DMS53 (cell line): ENCODE results near the gene SGTA.
"Not testable (repeated sequence)": the region's sequence is repeated elsewhere in the genome, so short reads cannot be mapped to it uniquely, and the experiment has no call there.

Experiments
- DNase-seq: peaks from one replicate; lab custom pipeline; 2025; lab: John Stamatoyannopoulos, UW

SGTA gene

DNA sequence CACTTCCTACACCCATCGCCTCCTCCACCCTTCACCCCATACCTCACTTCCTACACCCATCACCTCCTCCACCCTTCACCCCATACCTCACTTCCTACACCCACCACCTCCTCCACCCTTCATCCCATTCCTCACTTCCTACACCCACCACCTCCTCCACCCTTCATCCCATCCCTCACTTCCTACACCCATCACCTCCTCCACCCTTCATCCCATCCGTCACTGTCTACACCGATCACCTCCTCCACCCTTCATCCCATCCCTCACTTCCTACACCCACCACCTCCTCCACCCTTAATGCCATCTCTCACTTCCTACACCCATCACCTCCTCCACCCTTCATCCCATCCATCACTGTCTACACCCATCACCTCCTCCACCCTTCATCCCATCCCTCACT, 69.9 kb downstream of the SGTA start:
- not testable (repeated sequence) for DNase-seq

DNA sequence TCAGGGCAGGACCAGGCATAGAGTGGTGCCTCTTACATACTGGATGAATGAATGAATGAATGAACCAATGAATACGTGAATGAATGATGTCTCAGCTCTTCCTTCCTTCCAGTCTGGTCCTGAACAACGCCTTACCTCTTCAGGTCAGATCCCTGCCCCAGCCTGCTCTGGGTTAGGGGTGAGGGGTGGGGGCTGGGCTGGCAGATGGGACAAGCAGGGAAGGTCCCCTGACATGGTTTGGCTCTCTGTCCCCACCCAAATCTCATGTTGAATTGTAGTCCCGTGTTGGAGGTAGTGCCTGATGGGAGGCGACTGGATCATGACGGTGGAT, 71.2 kb downstream of the SGTA start:
- DNase-seq, result no peak

DNA sequence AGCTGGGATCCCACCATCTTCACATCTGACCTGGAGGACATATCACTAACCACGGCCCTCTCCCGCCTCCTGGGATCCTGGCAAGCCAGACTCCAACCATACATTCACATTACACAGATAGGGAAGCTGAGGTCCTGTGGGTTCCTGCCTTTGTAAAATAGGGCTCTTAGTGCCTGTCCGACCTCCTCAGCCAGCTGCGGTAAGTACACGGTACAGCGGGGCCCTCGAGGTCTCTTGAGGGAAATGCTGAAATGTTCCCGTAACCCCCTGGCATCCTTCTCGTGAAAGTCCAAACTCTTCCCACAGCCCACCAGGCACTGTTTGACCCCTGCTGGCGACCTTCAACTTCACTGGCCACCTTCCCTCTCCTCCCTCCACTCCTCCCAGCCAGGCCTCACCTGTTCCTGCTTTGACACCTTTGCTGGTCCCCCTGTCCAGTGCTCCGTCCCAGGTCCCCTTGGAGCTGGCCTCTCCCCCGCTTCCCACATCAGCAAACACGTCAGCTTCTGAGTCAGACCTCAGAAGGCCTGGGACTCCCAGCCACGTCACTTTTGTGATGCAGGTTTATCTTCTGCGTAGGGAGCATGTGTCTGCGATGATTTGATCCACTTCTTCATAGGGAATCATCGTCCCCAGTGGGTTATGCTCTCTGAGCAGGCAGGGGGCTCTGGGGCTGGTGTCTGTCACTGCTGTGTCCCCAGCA, 71.8 kb downstream of the SGTA start:
- DNase-seq, result no peak

DNA sequence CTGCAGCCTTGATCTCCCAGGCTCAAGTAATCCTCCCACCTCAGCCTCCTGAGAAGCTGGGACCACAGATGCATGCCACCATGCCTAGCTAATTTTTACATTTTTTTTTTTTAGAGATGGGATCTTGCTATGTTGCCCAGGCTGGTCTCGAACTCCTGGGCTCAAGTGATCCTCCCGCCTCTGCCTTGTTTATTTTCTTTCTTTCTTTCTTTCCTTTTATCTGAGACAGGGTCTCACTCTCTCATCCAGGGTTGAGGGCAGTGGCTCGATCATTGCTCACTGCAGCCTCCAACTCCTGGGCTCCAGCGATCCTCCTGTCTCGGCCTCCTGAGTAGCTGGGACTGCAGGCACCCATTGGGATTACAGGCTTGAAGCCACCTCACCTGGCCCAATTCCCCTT, 76.8 kb downstream of the SGTA start:
- DNase-seq, result no peak
